NCI-H446 treated with DMSO at 0.1 percent for 48 hours (cell line): Measurements from ENCODE around the gene LETM1.

Experiments used
- DNase-seq: peaks from one replicate; lab custom pipeline; 2025; lab: John Stamatoyannopoulos, UW

The LETM1 gene

GRCh38 chr4:1825326-1825725 is 30.6 kb downstream of the LETM1 start:
- DNase-seq, result no peak

GRCh38 chr4:1824746-1825145 is 31.2 kb downstream of the LETM1 start:
- DNase-seq, result no peak

- DNase-seq, result no peak
Measured at GRCh38 chr4:1823545-1823932, 32.4 kb downstream of the LETM1 start.

GRCh38 chr4:1822568-1823544 is 33.1 kb downstream of the LETM1 start:
- DNase-seq, result no peak

- no peak for DNase-seq
Measured at GRCh38 chr4:1821679-1822567, 34.0 kb downstream of the LETM1 start.

- no peak for DNase-seq
Measured at GRCh38 chr4:1819816-1820215, 36.1 kb downstream of the LETM1 start.

GRCh38 chr4:1819284-1819683 is 36.7 kb downstream of the LETM1 start:
- no peak for DNase-seq

- DNase-seq, result no peak
Measured at GRCh38 chr4:1815997-1816860, 39.7 kb downstream of the LETM1 start.

GRCh38 chr4:1815096-1815996 is 40.6 kb downstream of the LETM1 start:
- no peak for DNase-seq

- no peak for DNase-seq
Measured at GRCh38 chr4:1814453-1814852, 41.5 kb downstream of the LETM1 start.

GRCh38 chr4:1813915-1814314 is 42.0 kb downstream of the LETM1 start:
- no peak for DNase-seq

GRCh38 chr4:1813231-1813630 is 42.7 kb downstream of the LETM1 start:
- DNase-seq, result no peak

- no peak for DNase-seq
Measured at GRCh38 chr4:1812720-1813119, 43.2 kb downstream of the LETM1 start.

- no peak for DNase-seq
Measured at GRCh38 chr4:1810765-1811164, 45.2 kb downstream of the LETM1 start.

- DNase-seq, result no peak
Measured at GRCh38 chr4:1809754-1810502, 46.0 kb downstream of the LETM1 start.

- no peak for DNase-seq
Measured at GRCh38 chr4:1808851-1809753, 46.9 kb downstream of the LETM1 start.

GRCh38 chr4:1808396-1808795 is 47.6 kb downstream of the LETM1 start:
- DNase-seq, result no peak

GRCh38 chr4:1807332-1807777 is 48.6 kb downstream of the LETM1 start:
- no peak for DNase-seq
